ENCODE data around the gene ASB14. TPM values are rescaled to one million over a fixed set of nuclear protein-coding genes. Genes with fewer than 3 reads are reported as not detected.

ASB14 gene
- total RNA-seq = not detected in 2 replicates

GRCh38 chr3:57292159-57292896 lies at the start of gene ASB14:
ASB14 (minus strand) TSS chr3:57292685; CDS start chr3:57292033, 652 bp downstream.

DNA sequence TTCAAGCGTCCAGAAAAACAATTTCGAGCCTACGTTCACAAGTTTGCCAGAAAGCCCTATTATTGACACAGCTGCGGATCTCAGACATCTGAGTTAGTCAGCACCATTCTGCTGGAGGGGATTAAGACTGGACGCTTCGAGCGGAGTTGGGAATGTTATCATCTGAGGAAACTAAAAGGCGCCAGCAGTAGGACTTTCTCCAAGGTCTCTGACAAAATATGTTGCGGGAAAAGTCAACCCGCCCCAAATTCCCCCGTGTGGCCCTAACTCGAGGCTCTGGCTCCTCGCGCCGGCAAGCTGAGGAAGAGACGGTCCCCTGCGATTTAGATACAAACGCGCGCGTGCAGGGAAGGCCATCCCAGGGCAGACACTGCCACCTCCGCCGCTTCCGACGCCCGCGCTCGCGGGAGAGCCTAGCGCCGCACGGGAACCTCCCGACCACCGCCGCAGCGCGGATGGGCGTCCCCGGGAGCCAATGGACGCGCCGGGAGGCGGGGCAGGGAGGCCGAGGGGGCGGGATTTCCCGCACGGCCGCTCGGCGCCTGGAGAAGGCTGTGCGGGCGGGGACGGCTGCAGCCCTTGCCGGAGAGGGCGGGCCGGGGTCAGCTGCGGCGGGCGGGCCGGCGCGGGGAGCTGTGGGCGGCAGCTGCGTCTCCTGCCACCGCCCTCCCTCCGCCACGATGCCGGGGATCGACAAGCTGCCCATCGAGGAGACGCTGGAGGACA lies 65.1 kb downstream of the ASB14 start, which contains the start of gene APPL1:
Gene APPL1 (plus strand): TSS at position 526 of the 726 bp plus-strand sequence. CDS start 155 bp downstream, at position 681.

Other genes with a start within 250 kb of the ASB14 start
- not detected in 2 replicates for gene SPATA12, start 232.0 kb downstream of the ASB14 start, total RNA-seq
- gene IL17RD, start 127.3 kb downstream of the ASB14 start, total RNA-seq = 2.1 and 5.5 TPM in 2 replicates
- gene HESX1, start 92.7 kb downstream of the ASB14 start, total RNA-seq = not detected in 2 replicates
- 38.6 and 49.0 TPM in 2 replicates for gene APPL1, start 65.0 kb downstream of the ASB14 start, total RNA-seq

Measured in tracheal epithelial cell (primary cell).